Nephron progenitor cell (in vitro differentiated cells): ENCODE data around the gene WDR70.
"Not testable (repeated sequence)": the region's sequence is repeated elsewhere in the genome, so short reads cannot be mapped to it uniquely, and the experiment has no call there.

Source experiments
- DNase-seq: peaks from one replicate; pipeline ENCODE4 v3.0.0; 2021
- H3K27ac Mint-ChIP-seq: 2 replicates; pipeline ENCODE4 v1.8.0; 2021; ENCODE audit warnings: mild to moderate bottlenecking, moderate library complexity, mixed read lengths
- H3K27me3 Mint-ChIP-seq: 2 replicates; pipeline ENCODE4 v1.8.0; 2021; ENCODE audit warnings: mild to moderate bottlenecking, low read depth, mixed read lengths; ENCODE audit not compliant: poor library complexity
- H3K36me3 Mint-ChIP-seq: 2 replicates; pipeline ENCODE4 v1.8.0; 2021; ENCODE audit warnings: low read depth, mixed read lengths
- H3K4me1 Mint-ChIP-seq: 2 replicates; pipeline ENCODE4 v1.8.0; 2021; ENCODE audit warnings: mixed read lengths
- H3K4me3 Mint-ChIP-seq: 2 replicates; pipeline ENCODE4 v1.8.0; 2021; ENCODE audit warnings: mild to moderate bottlenecking, moderate library complexity, mixed read lengths
- H3K9me3 Mint-ChIP-seq: 2 replicates; pipeline ENCODE4 v1.8.0; 2021; ENCODE audit warnings: mild to moderate bottlenecking, moderate library complexity, mixed read lengths
- CTCF ChIP-seq: fragments of 200-600 bp; sonication (generic); IDR thresholded peaks from 2 replicates; pipeline ENCODE4 v1.5.0; 2021; ENCODE audit warnings: antibody characterized with exemption

Gene WDR70

GRCh38 chr5:37685816-37686215 is 306.7 kb downstream of the WDR70 start:
- no peak for TF ChIP-seq CTCF
- DNase-seq, result no peak
- Mint-ChIP-seq H3K36me3 (peaks cover 68% of the 10 kb centered on the region), H3K4me1 (peaks cover 8% of the 10 kb centered on the region), H3K4me3 (no peak overlapping the region), H3K27me3 (no peaks in the 10 kb centered on the region), H3K27ac (no peak overlapping the region), H3K9me3 (peaks cover 55% of the 10 kb centered on the region)

- H3K27me3 Mint-ChIP-seq, H3K27ac Mint-ChIP-seq, H3K4me1 Mint-ChIP-seq, H3K4me3 Mint-ChIP-seq, DNase-seq: not testable (repeated sequence)
- H3K36me3 Mint-ChIP-seq, result peaks cover 46% of the 10 kb centered on the region
- H3K9me3 Mint-ChIP-seq, result peaks cover 50% of the 10 kb centered on the region
Observed at GRCh38 chr5:37688925-37689324, 309.8 kb downstream of the WDR70 start.

GRCh38 chr5:37694333-37694732 is 315.2 kb downstream of the WDR70 start:
- not testable (repeated sequence) for H3K27ac Mint-ChIP-seq, H3K4me3 Mint-ChIP-seq, DNase-seq, H3K27me3 Mint-ChIP-seq, H3K4me1 Mint-ChIP-seq
- H3K36me3 Mint-ChIP-seq, result peaks cover 26% of the 10 kb centered on the region
- H3K9me3 Mint-ChIP-seq, result peaks cover 45% of the 10 kb centered on the region

- Mint-ChIP-seq H3K4me3 (no peak overlapping the region), H3K27ac (no peak overlapping the region), H3K36me3 (peaks cover 21% of the 10 kb centered on the region), H3K27me3 (no peaks in the 10 kb centered on the region), H3K4me1 (no peaks in the 10 kb centered on the region), H3K9me3 (peaks cover 43% of the 10 kb centered on the region)
- DNase-seq, result no peak
- TF ChIP-seq CTCF, result no peak
Observed at GRCh38 chr5:37694867-37695266, 315.7 kb downstream of the WDR70 start.

- no peaks in the 10 kb centered on the region for H3K4me1 Mint-ChIP-seq
- H3K4me3 Mint-ChIP-seq, result no peak overlapping the region
- H3K27ac Mint-ChIP-seq, result no peak overlapping the region
- H3K36me3 Mint-ChIP-seq, result peaks cover 14% of the 10 kb centered on the region
- no peak for DNase-seq
- TF ChIP-seq CTCF, result no peak
- no peaks in the 10 kb centered on the region for H3K27me3 Mint-ChIP-seq
- H3K9me3 Mint-ChIP-seq, result peaks cover 35% of the 10 kb centered on the region
Observed at GRCh38 chr5:37695647-37696046, 316.5 kb downstream of the WDR70 start.

GRCh38 chr5:37696190-37697021 is 317.3 kb downstream of the WDR70 start:
- no peaks in the 10 kb centered on the region for H3K27me3 Mint-ChIP-seq
- peaks cover 13% of the 10 kb centered on the region for H3K36me3 Mint-ChIP-seq
- peaks cover 29% of the 10 kb centered on the region for H3K9me3 Mint-ChIP-seq
- H3K27ac Mint-ChIP-seq, result no peak overlapping the region
- H3K4me3 Mint-ChIP-seq, result no peak overlapping the region
- H3K4me1 Mint-ChIP-seq, result no peaks in the 10 kb centered on the region
- no peak for TF ChIP-seq CTCF
- no peak for DNase-seq

- H3K9me3 Mint-ChIP-seq, result no peaks in the 10 kb centered on the region
- H3K36me3 Mint-ChIP-seq, result peaks cover 10% of the 10 kb centered on the region
- no peaks in the 10 kb centered on the region for H3K27me3 Mint-ChIP-seq
- no peak overlapping the region for H3K4me3 Mint-ChIP-seq
- no peak overlapping the region for H3K27ac Mint-ChIP-seq
- no peak for TF ChIP-seq CTCF
- H3K4me1 Mint-ChIP-seq, result no peaks in the 10 kb centered on the region
- DNase-seq, result no peak
Observed at GRCh38 chr5:37701868-37702267, 322.8 kb downstream of the WDR70 start.
